ENCODE results near the gene VPS39. TPM values are rescaled to one million over a fixed set of nuclear protein-coding genes. Genes with fewer than 3 reads are reported as not detected.

Gene VPS39
- total and polyA plus RNA-seq, 2 of the 8 experiments (the other 6 are each of a cell fraction or from before 2014, with no cell fraction given) = 34.4 to 36.6 TPM

- no peak for TF ChIP-seq CBX8 (IDR thresholded peaks at IDR 0.05; ENCODE audit: borderline replicate concordance, low read depth, low read length)
- TF ChIP-seq ATF2 (IDR thresholded peaks at IDR 0.05; ENCODE audit: low read length) = no peak
- TF ChIP-seq USF2 (IDR thresholded peaks at IDR 0.05; ENCODE audit: low read length) = no peak
- no peak for TF ChIP-seq CHD1 (IDR thresholded peaks at IDR 0.05; ENCODE audit: low read depth, low read length)
- no peak for TF ChIP-seq KDM1A (IDR thresholded peaks at IDR 0.05; ENCODE audit: borderline replicate concordance, low read length)
- TF ChIP-seq RXRA (IDR thresholded peaks at IDR 0.05; ENCODE audit: insufficient read depth, low read depth, low read length) = no peak
- TF ChIP-seq MAFK (IDR thresholded peaks at IDR 0.05; ENCODE audit: low read depth, low read length) = no peak
- H4K8ac ChIP-seq (ENCODE audit: extremely low read depth, insufficient read depth, low read length) = no peak overlapping the region
- no peak overlapping the region for H2AK5ac ChIP-seq (ENCODE audit: low read depth, low read length)
- no peak overlapping the region for H2AFZ ChIP-seq (ENCODE audit: low read length)
- FAIRE-seq (no peak), DNase-seq (ENCODE audit: low read depth in 1 of 2, low spot score in 2 of 2) (no peak)
- no peak overlapping the region for H2BK20ac ChIP-seq (ENCODE audit: low read length)
- no peak overlapping the region for H4K5ac ChIP-seq (ENCODE audit: insufficient read length, low read depth, low read length)
- H3K4ac ChIP-seq (replicated peaks; ENCODE audit: insufficient read length, low read depth, low read length) = no peak overlapping the region
- H3K9me3 ChIP-seq (ENCODE audit: insufficient read depth in 2 of 2, low read depth in 1 of 2, low read length in 1 of 2) = no peaks in the 10 kb centered on the region
- no peak overlapping the region for H3K9ac ChIP-seq (replicated peaks in 1 of 4; ENCODE audit: extremely low read depth in 1 of 4, low read depth in 3 of 4, low read length in 3 of 4)
- H3K79me2 ChIP-seq (ENCODE audit: control insufficient read depth in 1 of 2, insufficient read depth in 2 of 2, low read length in 2 of 2) = no peaks in the 10 kb centered on the region
- H3K56ac ChIP-seq (replicated peaks; ENCODE audit: insufficient read length, low read depth, low read length) = peak overlapping the region; percentile 4
- peaks cover 0 to 7% (median 4%) of the 10 kb centered on the region in 4 experiments; a peak in 3 of 7 replicates for H3K4me1 ChIP-seq (replicated peaks in 1 of 4; ENCODE audit: control insufficient read depth in 3 of 4, insufficient read depth in 4 of 4, low read length in 3 of 4)
- no peak overlapping the region for H3K4me3 ChIP-seq (ENCODE audit: extremely low read depth in 1 of 4, insufficient read depth in 2 of 4, low read depth in 3 of 4, low read length in 4 of 4)
- no peaks in the 10 kb centered on the region for H3K23me2 ChIP-seq (ENCODE audit: low read depth, low read length)
- no peak overlapping the region for H3K18ac ChIP-seq (ENCODE audit: extremely low read depth, low read length)
- CTCF ChIA-PET (ENCODE audit: partially characterized antibody) = interaction anchor here (0.9 to 22.6 kb wide), 10 partner anchors 9 to 255 kb away, joined by 3 to 416 read pairs (median 8); no protein-coding TSS in a partner anchor
- no peak overlapping the region for H3K14ac ChIP-seq (ENCODE audit: insufficient read length)
- POLR2A ChIA-PET (ENCODE audit: partially characterized antibody) = interaction anchor here (0.7 kb wide), 1 partner anchor 67 kb away, joined by 3 read pairs; no protein-coding TSS in a partner anchor
- no peak overlapping the region for H3K27ac ChIP-seq (ENCODE audit: low read depth, low read length)
- no peaks in the 10 kb centered on the region for H3K27me3 ChIP-seq (replicated peaks in 1 of 4; ENCODE audit: control insufficient read depth in 3 of 4, extremely low read depth in 1 of 4, insufficient read depth in 3 of 4, low read length in 3 of 4)
- H2BK5ac ChIP-seq (ENCODE audit: low read depth, low read length) = no peak overlapping the region
- no peak overlapping the region for H4K91ac ChIP-seq (replicated peaks; ENCODE audit: insufficient read length, low read length)
- no peaks in the 10 kb centered on the region for H3K79me1 ChIP-seq (ENCODE audit: low read depth, low read length)
- H2BK12ac ChIP-seq (ENCODE audit: low read depth, low read length) = no peak overlapping the region
- H4K20me1 ChIP-seq (replicated peaks in 1 of 2; ENCODE audit: control insufficient read depth in 1 of 2, insufficient read depth in 2 of 2, low read length in 2 of 2) = no peaks in the 10 kb centered on the region
- no peak overlapping the region for H3K4me2 ChIP-seq (ENCODE audit: insufficient read depth in 1 of 2, low read depth in 2 of 2, low read length in 2 of 2)
- no peak overlapping the region for H2BK120ac ChIP-seq (replicated peaks; ENCODE audit: low read depth, low read length)
- WGBS, 2 experiments (ENCODE audit: extremely low coverage in 1 of 2, insufficient coverage in 1 of 2, insufficient read length in 1 of 2, insufficient replicate concordance in 2 of 2, low coverage in 1 of 2, low lambda C conversion rate in 2 of 2, missing lambda C conversion rate in 1 of 2) = 81% methylated on average over 8 of the region's 8 CpGs; no CpG with 5 or more reads in 1 of the 2 experiments
- H3K36me3 ChIP-seq (ENCODE audit: control insufficient read depth in 2 of 4, insufficient read depth in 4 of 4, low read length in 3 of 4) = no peaks in the 10 kb centered on the region
- no peak overlapping the region for H3K23ac ChIP-seq (ENCODE audit: insufficient read length)
- no peak overlapping the region for H2BK15ac ChIP-seq (ENCODE audit: low read length)
Observed at GRCh38 chr15:42130246-42130986, 77.7 kb downstream of the VPS39 start.
